Sigmoid colon (tissue), 7 donors: ENCODE data around the gene FOXN1. TPM values are rescaled to one million over a fixed set of nuclear protein-coding genes. Genes with fewer than 3 reads are reported as not detected.

Experiments used
- DNase-seq: peaks from one replicate; pipeline ENCODE4 v3.0.0-alpha.2; 2019
- H3K27ac ChIP-seq, 4 donors: fragments of 200-600 bp; sonication (generic); one replicate each; pipeline ENCODE4 v1.5.1; 2016 to 2019; ENCODE audit warnings: mild to moderate bottlenecking in 1 of 4
- H3K27me3 ChIP-seq, 3 donors: fragments of 200-600 bp; sonication (generic); one replicate each; pipeline ENCODE4 v1.5.1; 2019; ENCODE audit warnings: mild to moderate bottlenecking in 1 of 3
- H3K36me3 ChIP-seq, 4 donors: fragments of 200-600 bp; sonication (generic); one replicate each; pipeline ENCODE4 v1.5.1; 2016 to 2019
- H3K4me1 ChIP-seq, 4 donors: fragments of 200-600 bp; sonication (generic); one replicate each; pipeline ENCODE4 v1.5.1; 2017 to 2019
- H3K4me3 ChIP-seq, 4 donors: fragments of 200-600 bp; sonication (generic); one replicate each; pipeline ENCODE4 v1.5.1; 2017 to 2019; ENCODE audit warnings: mild to moderate bottlenecking in 2 of 4, moderate library complexity in 1 of 4
- H3K9me3 ChIP-seq, 4 donors: fragments of 200-600 bp in 3 of 4; sonication (generic) in 3 of 4; one replicate each; pipeline versions ENCODE4 v1.5.1 to v1.6.1; 2013 to 2019
- CTCF ChIP-seq, 4 experiments: fragments of 450-650 bp in 3 of 4; fragments of 200-600 bp in 1 of 4; IDR thresholded peaks; one replicate each; pipeline ENCODE4 v1.5.1; 2016 to 2019; ENCODE audit warnings: antibody characterized with exemption in 4 of 4, mild to moderate bottlenecking in 3 of 4, moderate library complexity in 2 of 4
- EP300 ChIP-seq, 4 donors: sonication (generic); formaldehyde crosslinking; IDR thresholded peaks; one replicate each; pipeline ENCODE4 v1.6.1; 2017; ENCODE audit warnings: antibody characterized with exemption in 4 of 4
- POLR2A ChIP-seq, 2 donors: fragments of 450-650 bp; IDR thresholded peaks; one replicate each; pipeline ENCODE4 v1.6.1; 2016; ENCODE audit warnings: antibody characterized with exemption in 2 of 2, mild to moderate bottlenecking in 2 of 2, moderate library complexity in 2 of 2
- POLR2AphosphoS5 ChIP-seq, 4 donors: sonication (generic); formaldehyde crosslinking; IDR thresholded peaks; one replicate each; pipeline ENCODE4 v1.6.1; 2017; ENCODE audit warnings: antibody characterized with exemption in 4 of 4
- WGBS, 2 donors: extraction: QIAGEN DNeasy Blood & Tissue Kit; methylation state at CpG; one replicate each; pipeline ENCODE4 v1.1.7; 2013; 5-methylcytosine and 5-hydroxymethylcytosine counted together
- intact Hi-C: fragments of 100-400 bp; cut with DNase I; formaldehyde crosslinking; loops from one replicate; pipeline ENCODE4 v1.15.1; 2023
- polyA plus RNA-seq, 3 donors: library from polyadenylated mRNA; stranded (reverse); fragments of 200-250 nt; gene quantifications; one replicate each; pipeline ENCODE4 v1.2.3, GENCODE V29; 2013
- total RNA-seq, 4 donors: library from RNA; depleted of rRNA; stranded (reverse); fragments of >200 nt; gene quantifications; one replicate each; pipeline ENCODE4 v1.1.0, GENCODE V29; 2016
- donor health status: healthy with polysubstance abuse.
- donor health status: Bipolar disorder and iron deficiency.
- donor health status: healthy.

The FOXN1 gene
- total and polyA plus RNA-seq, 7 donors: 0.23 to 0.60 (median 0.38) TPM; not detected in 4

- Histone ChIP-seq H3K4me3 (peak overlapping the region in 3 of 4 donors; percentile 94 to 98 (median 97)), H3K4me1 (peaks cover 0 to 32% (median 27%) of the 10 kb centered on the region in 4 donors), H3K36me3 (peaks cover 0 to 2% (median 0%) of the 10 kb centered on the region in 4 donors), H3K9me3 (no peaks in the 10 kb centered on the region), H3K27ac (peak overlapping the region; percentile 72 to 85 (median 83)), H3K27me3 (no peaks in the 10 kb centered on the region)
- intact Hi-C loops: no loop called here
- TF ChIP-seq POLR2AphosphoS5 (IDR thresholded peaks at IDR 0.05): no peak
- no peak for TF ChIP-seq CTCF (IDR thresholded peaks at IDR 0.05)
- TF ChIP-seq EP300 (IDR thresholded peaks at IDR 0.05): no peak
- TF ChIP-seq POLR2A (IDR thresholded peaks at IDR 0.05): no peak
- no peak for DNase-seq
- 41 to 80% methylated on average over 5 of the region's 5 CpGs for WGBS, 2 donors
Observed at GRCh38 chr17:28572259-28573039, 66.3 kb downstream of the FOXN1 start.

DNA sequence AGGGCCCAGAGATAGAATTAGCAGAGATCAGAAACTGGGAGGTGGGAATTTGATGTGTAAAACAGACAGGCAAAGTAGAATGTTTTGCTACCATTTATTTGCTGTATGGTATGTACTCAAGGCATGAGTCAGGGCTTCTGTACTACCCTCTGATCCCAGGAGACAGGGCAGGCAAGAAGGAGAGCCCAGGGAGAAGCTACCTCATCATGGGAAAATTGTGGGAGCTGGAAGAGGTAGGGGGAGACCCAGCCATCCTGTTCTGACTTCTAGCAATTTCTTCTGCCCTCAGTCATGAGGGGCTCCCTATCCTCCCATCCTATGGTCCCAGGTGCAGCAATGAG lies 66.9 kb downstream of the FOXN1 start:
- no peak for DNase-seq
- Histone ChIP-seq H3K36me3 (no peaks in the 10 kb centered on the region), H3K27me3 (no peaks in the 10 kb centered on the region), H3K27ac (no peak overlapping the region), H3K4me1 (peaks cover 0 to 32% (median 27%) of the 10 kb centered on the region in 4 donors), H3K4me3 (no peak overlapping the region), H3K9me3 (no peaks in the 10 kb centered on the region)
- intact Hi-C loops: no loop called here
- no peak for TF ChIP-seq POLR2AphosphoS5 (IDR thresholded peaks at IDR 0.05)
- no peak for TF ChIP-seq EP300 (IDR thresholded peaks at IDR 0.05)
- TF ChIP-seq POLR2A (IDR thresholded peaks at IDR 0.05): no peak
- no peak for TF ChIP-seq CTCF (IDR thresholded peaks at IDR 0.05)

GRCh38 chr17:28573521-28573920 lies 67.4 kb downstream of the FOXN1 start:
- 94 to 97% methylated on average over 9 of the region's 9 CpGs for WGBS, 2 donors
- H3K4me3 ChIP-seq: no peak overlapping the region
- no peak for DNase-seq
- H3K27ac ChIP-seq: no peak overlapping the region
- no peaks in the 10 kb centered on the region for H3K9me3 ChIP-seq
- no peaks in the 10 kb centered on the region for H3K36me3 ChIP-seq
- H3K27me3 ChIP-seq: no peaks in the 10 kb centered on the region
- H3K4me1 ChIP-seq: peaks cover 0 to 32% (median 27%) of the 10 kb centered on the region in 4 donors
- intact Hi-C loops: no loop called here
- no peak for TF ChIP-seq EP300 (IDR thresholded peaks at IDR 0.05)
- no peak for TF ChIP-seq POLR2AphosphoS5 (IDR thresholded peaks at IDR 0.05)
- no peak for TF ChIP-seq POLR2A (IDR thresholded peaks at IDR 0.05)

DNA sequence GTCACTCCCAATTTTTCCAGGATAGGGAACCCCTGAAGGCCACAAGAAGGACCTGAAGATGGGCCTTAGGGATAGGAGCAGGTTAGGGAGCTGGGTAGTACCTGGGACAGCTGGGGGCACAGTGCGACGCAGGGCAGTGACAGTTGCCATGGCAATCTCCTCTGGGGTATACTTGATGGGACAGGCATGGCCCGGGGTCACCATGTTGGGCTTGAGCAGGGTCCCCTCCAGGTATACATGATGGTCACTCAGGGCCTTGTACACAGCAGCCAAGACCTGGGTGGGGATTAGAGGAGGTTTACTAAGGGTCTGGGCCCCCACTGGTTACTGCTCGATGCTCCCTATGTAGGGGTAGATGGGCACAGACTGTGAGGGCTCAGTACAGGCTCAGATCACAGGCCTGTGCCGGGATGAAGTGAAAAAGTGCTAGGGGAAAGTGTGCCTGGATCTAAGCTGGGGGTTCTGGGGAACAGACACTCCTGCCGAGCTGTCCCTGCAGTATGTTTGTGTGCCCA lies 67.9 kb downstream of the FOXN1 start:
- H3K27me3 ChIP-seq: no peaks in the 10 kb centered on the region
- no peaks in the 10 kb centered on the region for H3K9me3 ChIP-seq
- H3K27ac ChIP-seq: no peak overlapping the region
- no peaks in the 10 kb centered on the region for H3K36me3 ChIP-seq
- 96% methylated on average over 6 of the region's 6 CpGs for WGBS, 2 donors
- intact Hi-C loops: no loop called here
- H3K4me1 ChIP-seq: peaks cover 0 to 32% (median 27%) of the 10 kb centered on the region in 4 donors
- TF ChIP-seq CTCF (IDR thresholded peaks at IDR 0.05): no peak
- no peak for TF ChIP-seq POLR2A (IDR thresholded peaks at IDR 0.05)
- TF ChIP-seq POLR2AphosphoS5 (IDR thresholded peaks at IDR 0.05): no peak
- no peak for TF ChIP-seq EP300 (IDR thresholded peaks at IDR 0.05)
- no peak overlapping the region for H3K4me3 ChIP-seq
- DNase-seq: no peak

- WGBS, 2 donors: 79 to 94% methylated on average over 7 of the region's 7 CpGs
- no peaks in the 10 kb centered on the region for H3K9me3 ChIP-seq
- no peak overlapping the region for H3K4me3 ChIP-seq
- intact Hi-C loops: no loop called here
- peaks cover 0 to 32% (median 27%) of the 10 kb centered on the region in 4 donors for H3K4me1 ChIP-seq
- H3K36me3 ChIP-seq: no peaks in the 10 kb centered on the region
- no peak for TF ChIP-seq POLR2AphosphoS5 (IDR thresholded peaks at IDR 0.05)
- TF ChIP-seq CTCF (IDR thresholded peaks at IDR 0.05): no peak
- no peak for TF ChIP-seq POLR2A (IDR thresholded peaks at IDR 0.05)
- no peak for TF ChIP-seq EP300 (IDR thresholded peaks at IDR 0.05)
- DNase-seq: no peak
- no peaks in the 10 kb centered on the region for H3K27me3 ChIP-seq
- no peak overlapping the region for H3K27ac ChIP-seq
Observed at GRCh38 chr17:28574526-28574925, 68.4 kb downstream of the FOXN1 start.
